ENCODE data around the gene PIF1.
A peak's percentile ranks its signal among the peaks of the same experiment; 100 is the strongest.

The PIF1 gene

DNA sequence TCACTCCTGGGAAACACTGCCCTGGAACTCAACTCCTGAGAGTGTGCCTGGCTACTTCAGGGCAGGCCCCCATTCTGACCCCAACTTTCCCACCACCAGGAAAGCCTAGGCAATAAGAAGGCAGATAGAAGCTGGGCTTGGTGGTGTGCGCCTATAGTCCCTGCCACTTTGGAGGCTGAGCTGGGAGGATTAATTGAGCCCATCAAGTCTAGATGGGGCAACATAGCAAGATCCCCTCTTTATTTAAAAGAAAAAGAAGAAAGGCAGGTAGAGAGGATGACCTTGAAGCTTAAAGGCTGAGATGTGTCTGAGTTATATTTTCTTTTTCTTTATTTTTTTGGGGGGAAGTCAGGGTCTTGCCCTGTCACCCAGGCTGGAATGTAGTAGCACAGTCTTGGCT is 45.8 kb downstream of the PIF1 start:
- no peak overlapping the region for H3K4me3 ChIP-seq
- H3K27me3 ChIP-seq: no peaks in the 10 kb centered on the region
- TF ChIP-seq CTCF (IDR thresholded peaks at IDR 0.05): no peak
- no peaks in the 10 kb centered on the region for H3K36me3 ChIP-seq
- H3K9me3 ChIP-seq: no peaks in the 10 kb centered on the region
- no peak overlapping the region for H3K27ac ChIP-seq
- no peak for DNase-seq
- peaks cover 0 to 19% (median 4%) of the 10 kb centered on the region in 4 donors for H3K4me1 ChIP-seq
- intact Hi-C loops (cut with DNase I; ENCODE audit: low total_unique reads): no loop called here

GRCh38 chr15:64779024-64779423 is 46.4 kb downstream of the PIF1 start:
- DNase-seq: no peak
- Histone ChIP-seq H3K27me3 (no peaks in the 10 kb centered on the region), H3K4me1 (peaks cover 0 to 19% (median 4%) of the 10 kb centered on the region in 4 donors), H3K4me3 (no peak overlapping the region), H3K36me3 (no peaks in the 10 kb centered on the region), H3K27ac (no peak overlapping the region), H3K9me3 (no peaks in the 10 kb centered on the region)
- TF ChIP-seq CTCF (IDR thresholded peaks at IDR 0.05): no peak
- intact Hi-C loops (cut with DNase I; ENCODE audit: low total_unique reads): no loop called here

GRCh38 chr15:64776402-64776786 is 49.1 kb downstream of the PIF1 start:
- Histone ChIP-seq H3K27ac (peak overlapping the region; percentile 88 to 96), H3K36me3 (no peaks in the 10 kb centered on the region), H3K27me3 (no peaks in the 10 kb centered on the region), H3K4me1 (peaks cover 0 to 39% (median 7%) of the 10 kb centered on the region in 4 donors), H3K4me3 (peak overlapping the region; percentile 75 to 76), H3K9me3 (no peaks in the 10 kb centered on the region)
- DNase-seq: no peak
- no peak for TF ChIP-seq CTCF (IDR thresholded peaks at IDR 0.05)
- intact Hi-C loops (cut with DNase I; ENCODE audit: low total_unique reads): no loop called here

- Histone ChIP-seq H3K4me1 (peaks cover 0 to 41% (median 8%) of the 10 kb centered on the region in 4 donors), H3K4me3 (peak within 1 kb of the TSS; percentile 75 to 76), H3K36me3 (no peaks in the 10 kb centered on the region), H3K27me3 (no peaks in the 10 kb centered on the region), H3K9me3 (no peaks in the 10 kb centered on the region), H3K27ac (peak within 1 kb of the TSS; percentile 88 to 96)
- intact Hi-C loops (cut with DNase I; ENCODE audit: low total_unique reads): loop anchor here (2.0 kb wide), 1 partner anchor 33 kb away; no protein-coding TSS in a partner anchor
- no peak for TF ChIP-seq CTCF (IDR thresholded peaks at IDR 0.05)
- DNase-seq: peak in 1 of 2 donors; percentile 36
Measured at GRCh38 chr15:64775551-64776401, 49.7 kb downstream of the PIF1 start, which contains the start of gene RBPMS2. TSS of gene RBPMS2 (minus strand) at chr15:64775589. CDS start at chr15:64775319, 270 bp downstream.

DNA sequence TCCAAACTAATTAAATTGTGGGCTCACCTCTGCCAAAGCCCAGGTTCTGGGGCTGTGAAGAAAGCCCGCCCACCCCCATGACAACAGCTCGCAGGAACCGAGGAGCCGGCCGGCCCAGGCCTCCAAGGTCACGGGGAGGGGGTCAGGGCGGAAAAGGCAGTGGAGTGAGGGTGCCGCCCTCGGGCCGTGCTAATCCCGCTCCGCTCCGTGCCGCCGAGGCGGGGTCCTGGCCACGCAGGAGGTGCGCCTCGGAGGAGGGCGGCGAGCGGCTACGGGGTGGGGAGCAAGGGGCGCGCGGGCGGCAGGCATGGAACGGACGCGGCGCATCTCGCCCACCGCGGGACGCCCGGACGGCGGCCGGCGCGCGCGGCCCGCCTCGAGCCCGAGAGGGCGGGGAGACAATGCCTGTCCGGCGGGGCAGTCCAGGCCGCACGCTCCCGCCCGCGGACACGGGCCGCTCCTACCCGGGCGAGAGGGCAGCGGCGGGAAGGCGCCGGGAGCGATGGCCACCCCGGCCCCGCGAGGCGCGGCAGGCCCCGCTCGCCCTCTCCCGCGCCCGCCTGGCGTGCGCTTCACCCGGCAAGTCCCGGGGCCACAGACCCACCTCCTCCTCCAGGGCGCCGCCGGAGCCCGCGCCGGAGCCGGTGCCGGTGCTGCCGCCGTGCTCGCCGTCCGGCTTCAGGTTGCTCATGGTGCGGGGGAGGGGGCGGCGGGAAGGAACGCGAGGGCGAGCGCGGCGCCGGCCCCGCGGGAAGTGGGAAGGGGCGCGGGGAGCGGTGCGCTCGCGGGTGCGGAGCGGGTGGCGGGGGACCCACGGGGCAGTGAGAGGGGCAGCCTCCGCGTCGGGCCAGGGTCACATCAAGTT is 50.6 kb downstream of the PIF1 start:
- no peaks in the 10 kb centered on the region for H3K27me3 ChIP-seq
- no peak for DNase-seq
- H3K36me3 ChIP-seq: no peaks in the 10 kb centered on the region
- peak overlapping the region; percentile 88 to 96 for H3K27ac ChIP-seq
- no peaks in the 10 kb centered on the region for H3K9me3 ChIP-seq
- TF ChIP-seq CTCF (IDR thresholded peaks at IDR 0.05): no peak
- intact Hi-C loops (cut with DNase I; ENCODE audit: low total_unique reads): loop anchor here (2.0 kb wide), 1 partner anchor 32 kb away; no protein-coding TSS in a partner anchor
- peak overlapping the region; percentile 75 to 76 for H3K4me3 ChIP-seq
- H3K4me1 ChIP-seq: peaks cover 0 to 41% (median 9%) of the 10 kb centered on the region in 4 donors
